Body of pancreas (tissue), 4 donors: ENCODE data around the gene ATL1. TPM values are rescaled to one million over a fixed set of nuclear protein-coding genes. Genes with fewer than 3 reads are reported as not detected.
A peak's percentile ranks its signal among the peaks of the same experiment; 100 is the strongest.
"Not testable (repeated sequence)": the region's sequence is repeated elsewhere in the genome, so short reads cannot be mapped to it uniquely, and the experiment has no call there.

Experiments used
- ATAC-seq: fragments of 150-250 bp; one replicate; pipeline ENCODE4 v1.9.1; 2016
- DNase-seq, 4 donors: peaks; one replicate each; pipeline ENCODE4 v3.0.0-alpha.2; 2019
- H3K27ac ChIP-seq, 4 donors: fragments of 200-600 bp; sonication (generic); 1 replicate in 3 of 4; 2 replicates in 1 of 4; pipeline versions ENCODE4 v1.5.1 to v1.6.1; 2016 to 2019; ENCODE audit warnings: mild to moderate bottlenecking in 1 of 4, mixed read lengths in 1 of 4, moderate library complexity in 1 of 4
- H3K27me3 ChIP-seq, 2 donors: fragments of 200-600 bp; sonication (generic); one replicate each; pipeline ENCODE4 v1.6.0; 2016; ENCODE audit warnings: mild to moderate bottlenecking in 1 of 2
- H3K36me3 ChIP-seq, 2 donors: fragments of 200-600 bp; sonication (generic); replicated peaks in 1 of 2; 2 replicates each; pipeline ENCODE4 v1.5.1; 2016; ENCODE audit warnings: low read depth in 2 of 2; ENCODE audit not compliant: insufficient read depth in 1 of 2
- H3K4me1 ChIP-seq: fragments of 200-600 bp; sonication (generic); one replicate; pipeline ENCODE4 v1.6.0; 2016
- H3K4me3 ChIP-seq, 2 donors: fragments of 200-600 bp; sonication (generic); 1 replicate in 1 of 2; 2 replicates in 1 of 2; pipeline ENCODE4 v1.5.1; 2016 to 2019
- H3K9me3 ChIP-seq, 3 donors: fragments of 200-600 bp; sonication (generic); 1 replicate in 2 of 3; 2 replicates in 1 of 3; pipeline ENCODE4 v1.5.1; 2016
- POLR2A ChIP-seq, 3 donors: fragments of 450-650 bp; IDR thresholded peaks; one replicate each; pipeline ENCODE4 v1.6.1; 2016; ENCODE audit warnings: antibody characterized with exemption in 3 of 3, mild to moderate bottlenecking in 2 of 3
- WGBS, 2 donors: methylation state at CpG; one replicate each; pipeline ENCODE4 v1.1.5; 2017; 5-methylcytosine and 5-hydroxymethylcytosine counted together
- intact Hi-C: fragments of 100-400 bp; cut with DNase I; formaldehyde crosslinking; loops from one replicate; pipeline ENCODE4 v1.15.1; 2023
- total RNA-seq, 2 donors: library from RNA; depleted of rRNA; stranded (reverse); fragments of >200 nt; gene quantifications; one replicate each; pipeline ENCODE4 v1.1.0, GENCODE V29; 2016
- TF ChIP-seq, protein P1 (sequence below), 7 experiments: fragments of 450-650 bp in 4 of 7; fragments of 200-600 bp in 3 of 7; sonication (generic) in 3 of 7; IDR thresholded peaks; one replicate each; pipeline ENCODE4 v1.5.1; 2016 to 2019; ENCODE audit warnings: antibody characterized with exemption in 7 of 7

Gene ATL1
- total RNA-seq, 2 donors from 2014 or later, result 0.33 to 5.4 TPM

DNA sequence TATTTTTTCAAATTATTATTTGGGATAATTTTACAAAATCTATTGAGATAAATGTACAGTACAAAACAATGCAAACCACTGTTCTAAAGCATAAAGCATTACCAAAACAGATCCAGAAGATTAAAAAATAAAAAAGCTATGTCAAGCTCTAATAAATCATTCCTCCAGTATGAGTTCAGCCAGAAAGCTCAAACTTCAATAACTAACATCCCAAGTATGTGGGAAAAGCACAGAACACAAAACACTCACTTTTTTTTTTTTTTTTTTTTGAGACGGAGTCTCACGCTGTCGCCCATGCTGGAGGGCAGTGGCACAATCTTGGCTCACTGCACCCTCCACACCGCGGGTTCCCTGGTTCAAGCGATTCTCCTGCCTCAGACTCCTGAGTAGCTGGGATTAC is 96.8 kb downstream of the ATL1 start:
- H3K27me3 ChIP-seq, result no peaks in the 10 kb centered on the region
- H3K27ac ChIP-seq, result peak overlapping the region in 3 of 4 donors; percentile 36 to 81 (median 72)
- 45 to 51% methylated on average over 6 of the region's 6 CpGs for WGBS, 2 donors
- H3K4me1 ChIP-seq, result peaks cover 84% of the 10 kb centered on the region
- DNase-seq, result no peak
- intact Hi-C loops, result no loop called here
- H3K4me3 ChIP-seq, result no peak overlapping the region
- TF ChIP-seq, protein P1, sequence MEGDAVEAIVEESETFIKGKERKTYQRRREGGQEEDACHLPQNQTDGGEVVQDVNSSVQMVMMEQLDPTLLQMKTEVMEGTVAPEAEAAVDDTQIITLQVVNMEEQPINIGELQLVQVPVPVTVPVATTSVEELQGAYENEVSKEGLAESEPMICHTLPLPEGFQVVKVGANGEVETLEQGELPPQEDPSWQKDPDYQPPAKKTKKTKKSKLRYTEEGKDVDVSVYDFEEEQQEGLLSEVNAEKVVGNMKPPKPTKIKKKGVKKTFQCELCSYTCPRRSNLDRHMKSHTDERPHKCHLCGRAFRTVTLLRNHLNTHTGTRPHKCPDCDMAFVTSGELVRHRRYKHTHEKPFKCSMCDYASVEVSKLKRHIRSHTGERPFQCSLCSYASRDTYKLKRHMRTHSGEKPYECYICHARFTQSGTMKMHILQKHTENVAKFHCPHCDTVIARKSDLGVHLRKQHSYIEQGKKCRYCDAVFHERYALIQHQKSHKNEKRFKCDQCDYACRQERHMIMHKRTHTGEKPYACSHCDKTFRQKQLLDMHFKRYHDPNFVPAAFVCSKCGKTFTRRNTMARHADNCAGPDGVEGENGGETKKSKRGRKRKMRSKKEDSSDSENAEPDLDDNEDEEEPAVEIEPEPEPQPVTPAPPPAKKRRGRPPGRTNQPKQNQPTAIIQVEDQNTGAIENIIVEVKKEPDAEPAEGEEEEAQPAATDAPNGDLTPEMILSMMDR (IDR thresholded peaks at IDR 0.05), result no peak
- no peak for TF ChIP-seq POLR2A (IDR thresholded peaks at IDR 0.05)
- H3K36me3 ChIP-seq, result no peaks in the 10 kb centered on the region
- no peaks in the 10 kb centered on the region for H3K9me3 ChIP-seq
- ATAC-seq, result no peak

DNA sequence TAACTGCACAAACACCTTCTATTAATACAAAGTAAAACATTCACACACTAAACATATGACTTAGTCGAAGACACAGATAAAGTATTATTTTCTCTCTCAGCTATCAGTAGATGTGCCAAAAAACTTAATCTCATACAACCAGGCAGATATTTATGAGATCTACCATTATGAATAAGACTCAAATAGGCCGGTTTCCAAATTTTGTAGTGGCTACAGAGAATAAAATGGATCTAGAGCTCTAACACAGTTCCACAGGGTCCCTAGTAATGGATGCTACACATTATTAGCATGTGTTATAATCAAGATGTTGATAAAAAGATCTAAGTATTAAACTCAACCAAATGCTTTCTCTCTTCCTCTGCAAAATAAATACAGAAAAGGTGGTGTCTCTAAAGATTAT is 97.8 kb downstream of the ATL1 start:
- 2 to 12% methylated on average over 2 of the region's 2 CpGs for WGBS, 2 donors
- H3K36me3 ChIP-seq, result no peaks in the 10 kb centered on the region
- no peak overlapping the region for H3K4me3 ChIP-seq
- H3K27ac ChIP-seq, result peak overlapping the region in 3 of 4 donors; percentile 36 to 81 (median 72)
- DNase-seq (no peak), ATAC-seq (no peak)
- intact Hi-C loops, result no loop called here
- peaks cover 81% of the 10 kb centered on the region for H3K4me1 ChIP-seq
- H3K9me3 ChIP-seq, result no peaks in the 10 kb centered on the region
- H3K27me3 ChIP-seq, result no peaks in the 10 kb centered on the region
- TF ChIP-seq, protein P1 (IDR thresholded peaks at IDR 0.05), result no peak
- no peak for TF ChIP-seq POLR2A (IDR thresholded peaks at IDR 0.05)

DNA sequence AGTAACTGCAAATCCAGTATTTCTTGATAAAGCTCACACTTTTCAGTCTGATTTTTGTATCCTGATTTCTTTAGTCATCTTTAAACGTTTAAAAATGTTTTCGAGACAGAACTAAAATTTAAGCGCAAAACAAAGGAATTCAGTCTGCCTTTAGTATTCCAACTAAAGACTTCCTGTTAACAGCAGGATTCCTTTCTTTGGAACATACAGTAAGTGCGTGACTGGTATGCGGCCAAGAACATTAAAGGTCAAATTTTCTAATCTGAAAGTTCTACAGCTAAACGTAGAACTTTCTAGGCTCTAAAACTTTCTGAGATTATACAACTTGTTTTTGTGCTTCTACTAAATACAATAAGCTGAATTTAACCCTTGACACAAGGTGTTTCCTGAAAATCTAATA is 98.3 kb downstream of the ATL1 start:
- Histone ChIP-seq H3K36me3 (no peaks in the 10 kb centered on the region), H3K4me1 (peaks cover 81% of the 10 kb centered on the region), H3K27me3 (no peaks in the 10 kb centered on the region), H3K9me3 (no peaks in the 10 kb centered on the region), H3K4me3 (no peak overlapping the region), H3K27ac (peak overlapping the region in 3 of 4 donors; percentile 36 to 81 (median 72))
- intact Hi-C loops, result no loop called here
- ATAC-seq (peak; percentile 39), DNase-seq (peak in 3 of 4 donors; percentile 27 to 57 (median 50))
- 7 to 14% methylated on average over 6 of the region's 6 CpGs for WGBS, 2 donors
- TF ChIP-seq, protein P1 (IDR thresholded peaks at IDR 0.05), result no peak
- no peak for TF ChIP-seq POLR2A (IDR thresholded peaks at IDR 0.05)

DNA sequence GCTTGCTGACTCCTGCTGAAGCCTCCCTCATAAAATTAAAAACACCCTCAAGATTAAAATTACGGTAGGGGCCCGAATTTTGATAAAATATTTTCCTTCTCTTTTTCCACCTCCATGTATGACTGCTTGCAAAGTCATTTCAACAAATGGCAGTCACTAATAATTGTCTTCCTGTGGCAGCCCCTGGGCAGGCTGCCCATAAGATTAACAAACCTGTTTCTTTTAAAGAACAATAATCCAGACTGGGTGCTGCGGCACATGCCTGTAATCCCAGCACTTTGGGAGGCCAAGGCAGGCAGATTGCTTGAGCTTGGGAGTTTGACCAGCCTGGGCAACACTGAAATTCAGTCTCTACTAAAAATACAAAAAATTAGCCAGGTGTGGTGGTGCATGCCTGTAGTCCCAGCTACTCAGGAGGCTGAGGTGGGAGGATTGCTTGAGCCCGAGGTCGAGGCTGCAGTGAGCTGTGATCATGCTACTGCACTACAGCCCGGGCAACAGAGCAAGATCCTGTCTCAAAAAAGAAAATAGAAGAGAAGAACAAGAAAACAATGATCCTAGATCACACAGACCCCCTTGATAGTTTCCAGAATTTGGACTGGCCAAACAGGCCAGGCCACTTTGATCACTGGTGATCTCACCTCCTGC is 99.5 kb downstream of the ATL1 start:
- H3K27ac ChIP-seq, result peak overlapping the region; percentile 21 to 81 (median 68)
- ATAC-seq, result peak; percentile 77

DNA sequence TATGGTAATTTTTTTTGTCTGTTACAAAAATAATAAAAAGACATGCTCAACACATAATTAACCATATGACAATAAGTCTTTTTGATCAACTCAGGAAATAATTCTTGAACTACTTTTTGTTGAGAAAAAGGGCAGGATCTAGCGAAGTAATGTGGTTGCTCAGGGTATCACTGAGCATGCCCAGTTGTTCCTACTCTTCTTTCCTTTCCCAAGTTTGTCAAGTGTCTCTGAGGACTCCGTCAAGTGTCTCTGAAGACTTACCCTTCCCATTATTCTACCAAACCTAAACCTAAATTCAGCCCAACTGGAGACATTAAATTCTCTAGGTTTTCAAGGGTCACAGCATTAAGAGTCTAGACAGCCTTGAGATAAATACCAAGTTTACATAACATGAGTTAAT is 104.6 kb downstream of the ATL1 start:
- H3K4me3 ChIP-seq, H3K27ac ChIP-seq, H3K27me3 ChIP-seq, ATAC-seq, DNase-seq, H3K36me3 ChIP-seq, intact Hi-C loops, H3K9me3 ChIP-seq: not testable (repeated sequence)
- H3K4me1 ChIP-seq, result peaks cover 58% of the 10 kb centered on the region
- whole genome bisulfite sequencing, 2 donors, result 92 to 95% methylated on average over 2 of the region's 2 CpGs

More for the DNA sequence above, 99.5 kb downstream of the ATL1 start:
- intact Hi-C loops, result no loop called here
- H3K27me3 ChIP-seq, result no peaks in the 10 kb centered on the region
- peaks cover 89% of the 10 kb centered on the region for H3K4me1 ChIP-seq
- H3K36me3 ChIP-seq, result no peaks in the 10 kb centered on the region
- WGBS, 2 donors, result 53% methylated on average over 6 of the region's 6 CpGs
- no peak overlapping the region for H3K4me3 ChIP-seq
- peak; percentile 72 to 81 (median 75) for DNase-seq
- TF ChIP-seq POLR2A (IDR thresholded peaks at IDR 0.05), result no peak
- TF ChIP-seq, protein P1 (IDR thresholded peaks at IDR 0.05), result no peak
- H3K9me3 ChIP-seq, result no peaks in the 10 kb centered on the region

DNA sequence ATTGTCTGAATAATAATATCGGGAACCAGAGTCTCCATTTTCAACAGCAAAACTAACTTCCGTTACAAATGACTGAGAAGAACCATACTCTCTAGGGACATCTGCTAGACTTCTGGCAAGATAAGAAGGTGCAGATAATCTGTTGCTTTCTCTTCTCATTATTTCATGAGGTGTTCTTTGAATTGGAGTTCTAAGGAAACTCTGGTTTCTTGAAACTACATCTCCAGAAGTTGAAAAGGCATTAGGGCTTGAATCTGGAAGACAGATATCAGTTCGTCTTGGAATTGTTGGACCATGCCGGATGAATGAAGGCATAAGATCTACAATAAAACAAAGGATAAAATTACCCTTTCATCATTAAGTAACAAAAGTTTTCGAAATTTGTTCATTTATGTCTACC is 105.4 kb downstream of the ATL1 start:
- DNase-seq, H3K27me3 ChIP-seq, H3K27ac ChIP-seq, H3K4me3 ChIP-seq, H3K9me3 ChIP-seq, intact Hi-C loops, ATAC-seq, H3K36me3 ChIP-seq: not testable (repeated sequence)
- peaks cover 53% of the 10 kb centered on the region for H3K4me1 ChIP-seq
- WGBS, 2 donors, result 41 to 64% methylated on average over 5 of the region's 5 CpGs
